Activated T-cell treated with anti-CD3 and anti-CD28 coated beads for 1 hour (primary cell): ENCODE measurements around the gene GCN1.

Experiments
- DNase-seq: peaks from one replicate; pipeline ENCODE4 v3.0.0-alpha.2; 2020; ENCODE audit warnings: low read depth

GCN1 gene

DNA sequence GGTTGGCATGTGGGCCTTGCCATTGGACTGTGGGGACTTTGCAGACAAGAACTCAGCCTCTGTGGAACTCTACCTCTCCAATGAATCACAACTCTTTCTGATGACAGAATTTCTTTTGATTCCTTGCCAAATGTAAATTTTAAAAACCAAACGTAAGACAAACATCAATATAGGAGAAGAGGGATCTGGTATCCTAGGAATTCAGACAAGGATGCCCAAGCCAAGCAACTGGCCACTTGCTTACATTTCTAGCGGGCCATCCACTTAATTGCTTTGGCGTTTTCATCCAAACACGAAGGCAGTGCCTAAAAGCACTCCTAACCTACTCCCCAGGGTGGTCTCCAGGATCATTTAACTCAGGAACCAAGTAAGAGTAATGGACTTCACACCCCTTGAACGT is 54.6 kb downstream of the GCN1 start:
- no peak for DNase-seq

DNA sequence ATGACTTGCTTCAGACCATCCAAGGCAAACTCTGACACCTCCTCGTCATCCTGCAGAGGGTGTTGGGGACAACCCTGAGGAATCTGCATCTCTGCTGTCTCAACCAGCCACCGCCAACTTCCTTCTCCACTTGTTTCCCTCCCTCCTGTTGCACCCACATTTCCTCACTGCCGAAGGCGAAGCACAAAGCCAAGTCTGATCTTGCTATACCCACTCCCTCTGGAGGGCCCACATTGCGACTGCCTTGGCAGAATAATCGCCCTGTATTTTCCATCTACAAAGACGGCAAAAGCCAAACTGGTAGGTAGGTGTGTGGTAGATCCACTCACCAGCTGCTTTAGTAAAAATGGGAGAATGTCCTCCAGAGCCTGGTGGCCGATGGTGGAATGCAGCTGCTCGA is 56.1 kb downstream of the GCN1 start:
- no peak for DNase-seq

DNA sequence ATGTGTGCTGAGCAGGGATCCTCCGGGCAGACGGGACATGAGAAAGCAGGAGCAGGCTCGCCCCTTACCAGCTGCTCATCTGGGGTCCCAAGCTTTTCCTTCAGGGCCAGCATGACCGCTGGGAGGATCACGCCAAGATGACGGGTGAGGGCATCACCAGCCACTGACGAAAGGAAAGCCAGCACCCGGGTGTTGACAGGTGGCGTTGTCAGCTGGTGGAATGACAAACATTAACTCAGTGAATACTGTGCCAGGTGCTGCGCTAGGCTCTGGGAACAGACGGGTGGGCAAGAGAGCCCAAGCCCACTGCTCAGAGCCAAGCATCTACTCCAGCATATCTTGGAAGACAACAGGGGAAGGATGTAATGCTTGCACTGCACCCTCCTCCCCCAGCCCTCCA is 56.7 kb downstream of the GCN1 start:
- DNase-seq: no peak

DNA sequence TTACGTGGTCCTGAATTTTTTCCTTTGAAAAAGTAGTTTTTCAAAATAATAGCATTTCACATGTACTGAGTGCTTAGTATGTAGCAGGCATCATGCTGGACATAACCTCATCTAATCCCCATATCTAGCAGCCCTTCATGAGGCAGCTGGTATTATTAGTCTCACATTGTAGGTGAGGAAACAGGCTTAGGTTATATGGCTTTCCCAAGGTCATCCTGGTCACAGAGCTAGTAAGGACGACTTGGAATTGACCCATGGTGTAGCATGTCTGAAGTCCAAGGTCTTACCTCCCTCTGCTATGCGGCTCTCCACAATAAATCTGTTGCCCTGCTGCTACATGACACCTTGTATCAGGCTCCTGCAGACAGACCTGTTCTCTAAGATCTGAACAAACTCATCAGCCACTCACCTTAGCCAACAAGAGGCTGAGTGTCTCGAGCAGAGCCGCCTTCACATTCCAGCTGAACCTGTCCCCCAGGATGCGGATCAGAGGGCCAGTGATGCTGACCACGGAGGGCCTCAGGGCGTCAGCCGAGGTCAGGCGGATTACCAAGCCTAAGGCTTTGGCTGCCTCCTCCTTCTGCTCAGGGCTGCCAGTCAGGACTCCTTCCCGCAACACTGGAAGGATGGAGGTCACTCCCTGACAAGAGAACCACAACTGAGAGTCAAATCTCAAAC is 58.3 kb downstream of the GCN1 start:
- DNase-seq: no peak

DNA sequence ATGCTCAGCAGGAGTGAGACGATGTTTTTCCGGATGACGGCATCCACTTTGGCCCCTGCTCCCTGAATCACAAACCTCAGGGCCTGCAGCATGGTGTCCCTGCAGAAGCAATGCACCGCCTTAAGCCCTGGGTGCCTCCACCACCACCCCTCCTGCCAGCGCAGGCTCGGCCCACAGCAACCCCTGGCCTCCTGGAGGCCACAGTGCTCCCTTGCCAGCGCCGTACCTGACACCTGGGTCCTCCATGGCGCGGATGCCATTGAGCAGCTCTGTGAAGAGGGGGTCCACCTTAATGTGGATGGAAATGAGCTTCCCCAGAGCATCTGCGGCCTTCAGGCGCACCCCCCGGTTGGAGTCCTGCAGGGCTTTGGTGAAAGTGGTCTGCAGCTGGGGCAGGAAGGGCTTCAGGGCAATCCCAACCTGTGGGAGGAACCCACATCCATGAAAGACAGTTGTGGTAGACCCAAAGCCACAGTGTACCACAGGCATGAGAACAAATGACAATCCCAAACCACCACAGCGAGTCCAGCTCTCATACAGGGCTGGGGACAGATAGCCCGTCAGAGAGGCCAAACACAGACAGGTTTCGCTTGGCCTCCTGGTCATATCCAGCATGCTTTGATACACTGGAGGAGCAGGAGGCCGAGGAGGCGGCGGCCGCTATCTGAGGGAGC is 60.1 kb downstream of the GCN1 start:
- no peak for DNase-seq

DNA sequence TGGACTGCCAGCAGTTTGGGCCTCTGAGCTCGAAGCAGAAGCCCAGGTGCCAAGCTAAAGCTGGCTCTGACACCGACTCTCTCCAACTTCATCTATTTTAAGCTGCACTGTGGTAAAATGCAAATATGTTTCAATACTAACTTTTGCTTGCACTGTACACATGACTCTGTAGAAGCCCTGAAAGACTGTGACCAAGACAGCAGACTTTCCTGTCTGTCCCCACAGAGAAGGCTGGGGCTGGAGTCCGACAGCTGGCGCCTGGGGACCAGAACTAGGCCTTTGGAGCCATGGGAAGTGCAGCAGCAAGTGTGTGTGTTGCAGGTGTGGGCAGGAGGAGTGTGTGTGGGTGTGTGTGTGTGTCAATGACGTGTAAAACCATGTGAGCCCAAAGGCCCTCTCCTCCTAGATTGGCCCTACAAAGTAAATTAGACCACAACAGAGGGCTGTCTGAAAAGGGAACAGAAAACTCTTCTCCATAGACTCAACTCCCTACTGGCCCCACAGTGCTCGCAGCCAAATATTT is 61.6 kb downstream of the GCN1 start:
- DNase-seq: no peak

DNA sequence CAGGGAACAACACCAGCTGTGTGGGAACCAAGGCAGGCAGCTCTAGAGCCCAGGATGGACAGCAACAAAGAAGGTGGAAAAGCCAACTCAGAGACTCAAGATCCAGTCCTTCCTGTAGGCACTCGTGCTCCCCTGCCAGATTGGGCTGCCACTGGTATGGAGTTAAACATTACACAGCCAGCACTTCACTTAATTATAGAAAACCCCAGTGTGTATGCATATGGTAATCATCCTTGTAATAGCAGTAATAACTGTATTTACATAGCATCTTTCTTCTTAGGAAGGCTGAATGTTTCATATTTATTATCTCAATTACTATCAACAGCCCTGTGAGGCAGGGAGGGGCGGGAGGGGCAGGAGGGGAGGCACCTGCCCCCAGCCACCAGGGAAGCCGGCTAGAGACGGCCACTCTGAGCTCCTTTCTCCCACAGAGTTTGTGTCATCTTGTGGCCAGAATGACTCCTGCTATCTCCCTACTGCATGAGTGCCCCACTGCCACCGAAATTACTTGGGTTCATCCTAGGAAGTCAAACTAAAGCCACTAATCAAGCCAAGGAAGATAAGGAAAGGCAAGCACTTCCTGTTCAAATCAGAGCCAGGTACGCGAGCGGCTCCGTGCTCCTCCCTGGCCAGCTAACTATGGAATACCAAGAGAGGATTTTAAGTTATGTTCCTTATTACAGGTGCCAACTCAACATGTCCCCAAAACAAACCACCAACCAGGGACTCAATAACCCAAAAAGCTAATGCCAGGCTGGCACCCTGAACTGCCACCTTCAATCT is 62.3 kb downstream of the GCN1 start:
- DNase-seq: no peak

DNA sequence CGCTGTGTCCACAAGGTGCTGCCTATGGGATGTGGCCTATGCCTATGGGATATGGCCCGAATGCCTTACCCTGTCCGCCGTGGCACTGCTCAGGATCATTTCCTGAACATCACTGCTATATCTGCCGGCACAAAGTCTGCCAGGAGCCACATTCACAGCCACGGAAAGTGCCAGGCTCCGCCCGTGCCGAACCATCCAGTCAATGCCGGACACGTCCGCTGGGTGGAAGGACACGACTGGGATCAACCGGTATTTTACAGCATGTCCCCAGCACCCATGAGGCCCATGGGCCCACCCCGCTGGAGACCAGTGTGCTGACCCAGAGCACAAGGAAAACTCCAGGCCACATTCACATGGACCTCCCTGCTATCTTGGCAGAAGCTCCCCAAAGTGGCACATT is 63.4 kb downstream of the GCN1 start:
- no peak for DNase-seq

DNA sequence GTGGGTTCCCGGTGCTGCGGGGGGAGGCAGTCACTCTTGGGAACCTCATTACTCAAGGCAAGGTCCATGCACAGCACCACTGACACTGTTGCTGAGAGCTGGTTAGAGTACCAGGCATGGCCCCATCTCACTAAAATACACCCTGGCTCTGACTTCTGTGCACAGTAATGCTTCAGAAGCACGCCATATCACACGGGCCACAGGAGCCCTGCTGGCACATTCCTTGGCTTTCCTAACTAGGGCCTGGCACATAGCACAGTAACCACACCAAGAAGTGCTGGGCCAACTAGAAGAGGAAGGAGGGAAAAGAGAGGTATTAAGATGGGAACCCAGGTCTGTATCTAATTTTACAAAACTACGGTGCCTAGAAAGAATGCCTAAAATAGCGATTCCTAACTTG is 64.5 kb downstream of the GCN1 start:
- no peak for DNase-seq

DNA sequence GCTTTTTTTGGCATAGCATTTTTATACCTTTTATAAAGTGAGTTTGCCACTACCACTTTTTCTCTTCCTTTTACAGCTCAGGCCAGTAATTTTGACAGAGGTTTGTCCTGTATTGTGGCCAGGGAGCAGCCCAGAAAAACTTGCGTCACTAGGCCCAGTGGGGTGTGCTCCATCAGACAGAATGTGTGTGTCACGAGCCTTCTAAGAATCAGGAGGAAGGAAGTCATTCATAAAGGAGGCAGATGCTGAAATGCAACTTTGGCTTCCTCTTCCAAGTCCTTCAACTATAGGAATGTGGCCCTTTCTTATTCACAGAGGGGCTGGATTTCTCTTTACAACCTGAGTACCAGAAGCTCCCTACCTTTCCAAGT is 67.9 kb downstream of the GCN1 start:
- no peak for DNase-seq

DNA sequence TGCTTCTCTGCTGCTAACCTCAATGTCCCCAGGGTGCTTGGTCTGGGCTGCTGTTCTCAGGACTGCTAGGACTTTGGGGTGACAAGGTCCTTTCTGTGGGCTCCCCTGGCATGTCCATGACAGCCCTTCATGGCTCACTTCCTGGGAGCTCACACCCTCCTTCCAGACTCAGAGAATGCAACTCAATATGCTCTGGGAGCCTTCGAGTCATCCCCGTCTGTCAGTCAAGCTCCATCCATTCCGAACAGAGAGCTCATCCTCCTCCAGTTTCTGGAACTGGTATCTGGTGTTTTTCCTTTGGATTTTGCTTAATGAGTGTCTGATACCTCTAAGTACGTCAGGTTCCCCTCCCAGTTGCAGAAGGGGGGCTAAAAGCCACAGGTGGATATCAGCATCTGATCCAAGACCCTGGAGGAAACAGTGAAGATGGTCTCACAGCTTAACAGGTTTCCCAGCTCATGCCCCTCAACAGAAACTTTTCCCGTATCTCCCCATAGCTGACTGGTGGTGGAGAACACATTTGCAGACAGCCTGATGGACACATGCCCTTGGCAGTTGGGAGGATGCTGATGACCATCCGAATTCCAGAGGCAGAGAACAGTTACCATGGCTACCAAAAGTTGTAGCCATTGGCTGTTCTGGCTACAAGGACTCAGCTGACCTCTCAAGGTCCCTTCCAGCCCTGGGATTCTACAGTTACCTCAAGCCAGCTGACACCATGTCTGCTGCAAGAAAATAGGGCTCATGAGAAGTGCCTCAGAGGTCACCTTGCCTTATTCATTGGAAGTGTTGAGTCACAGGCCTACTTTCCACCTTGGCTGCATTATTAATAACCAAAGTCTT is 68.5 kb downstream of the GCN1 start:
- DNase-seq: no peak

DNA sequence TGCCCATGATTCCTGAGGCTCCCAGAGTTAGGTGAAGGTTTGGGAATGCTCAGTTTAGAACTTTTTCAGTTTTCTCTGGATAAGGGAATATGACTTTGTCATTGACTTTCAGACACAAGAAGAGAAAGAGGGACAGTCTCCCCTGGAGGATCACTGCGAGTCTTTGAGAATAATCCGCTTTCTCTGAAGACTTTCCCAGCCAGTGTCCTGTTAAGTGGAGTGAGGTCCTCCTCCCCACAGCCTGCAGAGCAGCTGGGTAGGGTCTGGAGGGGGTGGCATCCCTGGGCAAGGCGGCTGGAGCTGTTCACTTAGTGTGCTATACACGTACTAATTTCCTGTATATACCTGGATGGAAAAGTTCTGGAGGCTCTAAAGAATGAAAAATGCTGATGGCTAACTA is 69.5 kb downstream of the GCN1 start:
- no peak for DNase-seq

DNA sequence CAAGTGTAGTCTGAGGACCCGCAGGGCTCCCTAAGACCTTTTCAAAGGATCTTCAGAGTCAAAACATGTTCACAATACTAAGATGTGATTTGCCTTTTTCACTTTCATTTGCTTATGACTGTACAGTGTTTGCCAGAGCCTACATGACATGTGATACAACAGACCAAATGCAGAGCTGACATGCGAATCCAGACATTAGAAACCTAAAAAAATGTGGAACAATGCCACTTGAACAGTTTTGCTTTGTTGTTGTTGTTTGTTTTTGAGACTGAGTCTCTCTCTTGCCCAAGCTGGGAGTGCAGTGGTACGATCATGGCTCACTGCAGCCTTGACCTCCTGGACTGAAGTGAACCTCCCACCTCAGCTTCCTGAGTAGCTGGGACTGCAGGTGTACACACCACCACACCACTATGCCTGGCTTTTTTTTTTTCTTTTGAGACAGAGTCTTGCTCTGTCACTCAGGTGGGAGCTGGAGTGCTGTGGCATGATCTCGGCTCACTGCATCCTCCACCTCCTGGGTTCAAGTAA is 72.7 kb downstream of the GCN1 start:
- DNase-seq: no peak

DNA sequence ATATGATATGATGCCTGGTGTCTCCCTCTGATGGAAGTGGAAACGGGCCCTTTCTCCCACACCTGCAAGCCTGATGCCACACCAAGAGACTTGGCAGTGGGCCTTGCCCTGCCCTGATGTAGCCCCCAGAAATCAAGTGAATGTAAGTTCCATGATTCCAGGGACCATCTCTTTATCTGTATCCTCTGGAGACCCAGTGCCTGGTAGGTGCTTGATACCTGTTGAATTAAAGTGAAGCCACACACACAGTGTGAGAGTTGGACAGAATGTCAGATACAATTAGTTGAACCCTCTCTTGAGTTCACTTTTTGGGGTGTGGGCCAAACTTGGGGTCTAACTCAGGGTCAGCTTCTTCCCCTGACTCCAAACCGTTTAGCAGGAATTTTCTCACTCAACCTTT is 73.2 kb downstream of the GCN1 start:
- DNase-seq: no peak

DNA sequence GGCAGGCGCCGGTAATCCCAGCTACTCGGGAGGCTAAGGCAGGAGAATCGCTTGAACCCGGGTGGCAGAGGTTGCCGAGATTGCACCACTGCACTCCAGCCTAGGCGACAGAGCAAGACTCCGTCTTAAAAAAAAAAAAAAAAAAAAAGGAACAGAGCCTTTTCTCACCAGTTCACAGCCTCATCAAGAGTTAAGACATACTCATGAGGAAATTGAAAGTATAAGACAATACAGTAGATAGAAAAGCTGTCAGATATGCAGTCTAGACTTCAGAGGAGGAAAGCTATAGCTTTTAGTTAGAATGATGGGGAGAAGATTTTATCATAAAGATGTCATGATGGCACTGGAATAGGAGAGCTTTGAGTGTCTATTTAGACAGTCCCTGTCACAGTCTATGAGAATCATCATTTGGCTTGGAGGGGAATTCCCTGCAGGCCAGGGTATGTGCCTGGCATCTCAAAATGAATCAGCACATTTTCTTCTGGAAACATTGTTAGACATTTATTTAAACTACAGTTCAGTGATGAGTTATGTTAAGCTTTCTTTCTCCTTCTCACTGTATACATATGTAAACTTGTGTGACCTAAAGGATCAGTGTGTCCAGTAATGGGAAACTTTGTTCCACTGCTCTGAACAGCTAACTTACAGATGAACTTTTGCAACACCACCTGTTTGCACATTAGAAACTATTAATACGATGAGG is 75.1 kb downstream of the GCN1 start:
- DNase-seq: no peak

DNA sequence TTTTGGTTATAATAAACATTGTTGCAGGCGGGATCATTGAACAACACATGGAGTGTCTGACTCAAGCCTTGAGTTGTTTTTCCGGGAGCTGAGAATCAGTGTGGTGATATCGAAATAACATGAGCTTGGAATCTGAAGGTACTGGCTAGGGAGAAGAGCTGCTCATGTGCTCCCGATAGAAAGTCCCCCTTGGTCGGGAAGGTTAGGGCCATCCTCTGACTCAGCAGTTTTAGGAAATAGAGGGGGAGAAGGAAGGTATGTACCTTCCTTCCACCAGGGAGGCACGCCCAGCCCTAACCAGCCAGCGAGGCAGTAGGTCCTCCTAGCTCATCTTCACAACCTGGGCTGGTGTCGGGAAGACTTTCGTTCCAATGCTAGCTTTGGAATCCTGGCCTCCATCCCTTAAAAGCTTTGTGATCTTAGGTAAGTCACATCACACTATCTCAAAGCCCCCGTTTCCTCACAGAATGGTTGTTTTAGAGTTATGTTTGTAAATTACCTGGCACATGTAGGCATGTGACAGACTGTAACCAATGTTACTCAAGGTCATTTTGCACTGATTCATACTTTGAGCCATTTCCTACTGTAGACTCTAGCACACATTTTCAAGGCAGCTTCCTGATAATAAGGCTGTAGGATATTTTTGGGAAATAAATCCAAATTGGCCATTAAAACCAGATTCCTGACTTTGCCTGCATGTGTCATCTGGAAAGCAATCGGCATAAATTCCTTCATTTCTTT is 76.0 kb downstream of the GCN1 start:
- no peak for DNase-seq

DNA sequence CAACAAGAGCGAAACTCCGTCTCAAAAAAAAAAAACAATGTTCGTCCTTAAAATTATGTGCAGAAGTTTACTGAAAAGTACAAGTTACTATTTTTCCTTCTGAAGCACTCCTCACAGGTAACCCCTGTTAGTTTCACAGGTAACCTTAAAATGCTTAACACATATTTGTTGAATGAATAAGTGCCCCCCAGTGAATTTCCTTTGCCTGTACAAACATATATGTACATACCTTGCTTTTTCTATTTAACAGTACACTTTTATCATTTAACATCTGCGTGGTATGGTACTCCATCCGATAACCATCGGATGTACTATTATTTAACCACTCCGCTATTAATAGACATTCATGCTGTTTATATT is 76.6 kb downstream of the GCN1 start:
- DNase-seq: no peak

DNA sequence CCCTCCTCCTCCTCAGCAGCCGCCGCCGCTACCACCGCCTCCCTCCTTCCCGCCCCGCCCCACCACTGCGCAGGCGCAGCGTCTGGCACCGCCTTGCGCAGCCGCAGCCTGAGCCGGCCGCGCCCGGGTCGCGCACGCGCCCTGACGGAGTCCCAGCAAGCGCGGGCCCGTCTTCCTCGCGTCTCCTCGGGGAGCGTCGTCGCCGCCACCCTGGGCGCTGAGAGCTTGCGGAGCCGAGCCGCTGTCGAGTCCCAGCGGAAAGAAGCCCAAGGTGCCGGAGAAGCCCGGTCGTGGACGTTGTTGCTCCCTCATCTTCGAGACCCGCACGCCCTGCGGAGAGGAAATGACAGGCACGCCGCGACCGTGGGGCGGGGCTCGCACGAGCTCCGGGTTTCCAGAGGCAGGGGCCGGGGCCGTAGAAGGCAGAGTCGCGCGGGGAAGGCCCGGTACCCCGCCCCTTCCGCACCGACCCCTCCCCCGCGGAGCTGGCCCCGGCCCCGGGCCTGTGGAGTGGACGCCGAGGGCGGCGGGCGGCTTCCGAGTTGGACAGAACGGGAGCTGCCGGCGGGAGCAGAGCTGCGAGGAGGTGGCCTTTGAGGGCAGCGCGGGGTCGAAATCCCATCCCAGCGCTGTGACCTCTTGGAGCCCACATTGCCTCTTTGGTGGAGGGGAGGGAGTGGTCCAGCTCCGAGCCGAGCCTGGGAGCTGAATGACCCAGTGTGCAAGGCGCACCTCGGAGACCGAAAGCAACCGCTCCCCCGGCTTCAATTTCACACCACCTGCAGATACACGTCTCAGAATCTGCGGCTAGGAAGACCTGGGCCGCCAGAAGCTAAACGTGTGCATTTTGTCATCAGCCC is 77.5 kb downstream of the GCN1 start:
- peak; percentile 98 for DNase-seq

DNA sequence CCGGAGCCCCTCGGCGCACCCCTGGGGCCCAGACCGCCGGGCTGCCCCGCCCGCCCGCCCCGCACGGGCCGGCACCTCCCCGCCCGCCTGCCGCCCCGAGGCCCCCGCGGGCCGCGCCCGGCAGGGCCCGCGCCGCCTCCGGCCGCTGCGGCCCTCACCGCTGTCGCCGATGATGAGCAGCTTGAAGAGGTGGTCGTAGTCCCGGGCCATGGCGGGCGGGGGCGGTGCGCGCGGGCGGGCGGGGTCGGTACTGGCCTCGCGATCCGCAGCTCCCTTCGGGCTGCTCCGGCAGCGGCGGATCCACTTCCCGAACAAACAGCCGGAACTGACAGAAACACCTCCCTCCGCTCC is 78.1 kb downstream of the GCN1 start, which contains the start of gene RAB35:
Gene RAB35 (minus strand): TSS at position 313 of the 351 bp plus-strand sequence. CDS start 103 bp downstream, at position 210.
- DNase-seq: no peak
